T-helper 2 cell (primary cell): ENCODE measurements around the gene ZNF831.

ENCODE experiments used
- DNase-seq, 5 experiments: peaks; one replicate each; pipeline versions ENCODE4 v3.0.0 to v3.0.0-alpha.2; 2012 to 2022
- total RNA-seq, 2 donors: gene quantifications; one replicate each; lab custom pipeline; 2026; lab: John Stamatoyannopoulos, UW

ZNF831 gene
- total RNA-seq: 160 to 242 reads per million in 2 donors

- DNase-seq: peak in 2 of 5 experiments; percentile 57 to 87
Observed at GRCh38 chr20:59163631-59164530, at the start of gene ZNF831. Gene ZNF831, plus strand, starts transcription at chr20:59163821. Its CDS starts 27,199 bp downstream, at chr20:59191020.

GRCh38 chr20:59117526-59117925 is 46.1 kb upstream of the ZNF831 start:
- DNase-seq: peak in 1 of 5 experiments; percentile 27

- no peak for DNase-seq
Observed at GRCh38 chr20:59118855-59119254, 44.8 kb upstream of the ZNF831 start.

- DNase-seq: peak in 2 of 5 experiments; percentile 66 to 70
Observed at GRCh38 chr20:59120491-59120890, 43.1 kb upstream of the ZNF831 start.

GRCh38 chr20:59120919-59121318 is 42.7 kb upstream of the ZNF831 start:
- no peak for DNase-seq

GRCh38 chr20:59121714-59122565 is 41.7 kb upstream of the ZNF831 start:
- DNase-seq: no peak

- DNase-seq: peak in 1 of 5 experiments; percentile 37
Observed at GRCh38 chr20:59122566-59122919, 41.1 kb upstream of the ZNF831 start.

- DNase-seq: peak in 4 of 5 experiments; percentile 25 to 81 (median 34)
Observed at GRCh38 chr20:59123011-59123677, 40.5 kb upstream of the ZNF831 start.

- DNase-seq: no peak
Observed at GRCh38 chr20:59123678-59124255, 39.9 kb upstream of the ZNF831 start.

- no peak for DNase-seq
Observed at GRCh38 chr20:59124296-59125029, 39.2 kb upstream of the ZNF831 start.

- no peak for DNase-seq
Observed at GRCh38 chr20:59125332-59125731, 38.3 kb upstream of the ZNF831 start.

GRCh38 chr20:59125836-59126235 is 37.8 kb upstream of the ZNF831 start:
- no peak for DNase-seq

- no peak for DNase-seq
Observed at GRCh38 chr20:59127839-59128238, 35.8 kb upstream of the ZNF831 start.

GRCh38 chr20:59131551-59132285 is 31.9 kb upstream of the ZNF831 start:
- no peak for DNase-seq

GRCh38 chr20:59134182-59134581 is 29.4 kb upstream of the ZNF831 start:
- no peak for DNase-seq

- no peak for DNase-seq
Observed at GRCh38 chr20:59135093-59135492, 28.5 kb upstream of the ZNF831 start.

- no peak for DNase-seq
Observed at GRCh38 chr20:59136027-59136426, 27.6 kb upstream of the ZNF831 start.

GRCh38 chr20:59137532-59137931 is 26.1 kb upstream of the ZNF831 start:
- no peak for DNase-seq

GRCh38 chr20:59138114-59138748 is 25.4 kb upstream of the ZNF831 start:
- DNase-seq: no peak

GRCh38 chr20:59139998-59140397 is 23.6 kb upstream of the ZNF831 start:
- peak in 1 of 5 experiments; percentile 76 for DNase-seq
